OCI-LY3 (cell line): ENCODE data around the gene ARSI.

Experiments
- CTCF ChIP-seq: fragments of 200-600, 300-600 bp; sonication (generic); IDR thresholded peaks from 2 replicates; pipeline ENCODE4 v1.5.1; 2014; ENCODE audit warnings: antibody characterized with exemption, low read length, low read depth
- EZH2phosphoT487 ChIP-seq: fragments of 200-600 bp; shearing (Covaris generic); IDR thresholded peaks from 2 replicates; pipeline ENCODE4 v1.6.1; 2018; ENCODE audit warnings: antibody characterized with exemption, mixed run types, low read depth

GRCh38 chr5:150335778-150336177 lies 33.1 kb upstream of the ARSI start:
- TF ChIP-seq CTCF (no peak), EZH2phosphoT487 (no peak)
